SIG-M5 treated with dmso at 0.1 percent for 504 hours (cell line): ENCODE measurements around the gene ANKRD44.
"Not testable (repeated sequence)": the region's sequence is repeated elsewhere in the genome, so short reads cannot be mapped to it uniquely, and the experiment has no call there.

Experiments
- DNase-seq: peaks from one replicate; lab custom pipeline; 2025; ENCODE audit not compliant: unreplicated experiment; lab: John Stamatoyannopoulos, UW

Gene ANKRD44

DNA sequence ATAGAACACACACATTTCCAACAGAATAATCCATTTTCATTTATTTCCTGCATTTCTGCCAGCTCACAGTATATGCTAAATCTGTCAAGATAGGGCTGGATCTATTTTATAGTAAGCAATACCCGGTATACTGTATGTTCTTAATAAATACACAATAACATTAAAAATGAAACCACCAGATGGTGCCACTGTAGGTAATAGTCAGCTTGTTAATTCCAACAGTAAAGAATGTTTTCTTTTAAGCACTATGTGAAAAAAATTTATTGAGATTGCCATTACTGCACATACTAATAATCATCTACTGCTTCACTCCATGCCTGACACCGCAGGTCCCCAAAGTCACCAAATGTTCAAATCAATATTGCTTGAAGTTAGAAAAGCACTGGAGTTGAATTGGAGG, 252.6 kb downstream of the ANKRD44 start:
- DNase-seq: no peak

DNA sequence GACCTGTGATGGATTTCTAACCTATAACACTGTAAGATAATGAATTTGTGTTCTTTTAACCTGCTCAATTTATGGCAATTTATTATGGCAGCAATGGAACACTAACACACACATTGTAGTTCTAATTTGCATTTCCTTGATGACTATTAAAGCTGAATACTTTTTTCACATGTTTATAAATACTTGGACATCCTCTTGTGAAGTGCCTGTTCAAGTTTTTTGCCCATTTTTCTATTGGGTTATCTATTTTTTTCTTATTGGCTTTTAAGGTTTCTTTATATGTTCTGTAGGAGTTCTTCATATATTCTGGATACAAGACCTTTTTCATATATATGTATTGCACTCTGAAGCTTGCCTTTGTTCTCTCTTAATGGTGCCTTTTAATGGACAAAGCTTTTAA, 255.5 kb downstream of the ANKRD44 start:
- DNase-seq: no peak

DNA sequence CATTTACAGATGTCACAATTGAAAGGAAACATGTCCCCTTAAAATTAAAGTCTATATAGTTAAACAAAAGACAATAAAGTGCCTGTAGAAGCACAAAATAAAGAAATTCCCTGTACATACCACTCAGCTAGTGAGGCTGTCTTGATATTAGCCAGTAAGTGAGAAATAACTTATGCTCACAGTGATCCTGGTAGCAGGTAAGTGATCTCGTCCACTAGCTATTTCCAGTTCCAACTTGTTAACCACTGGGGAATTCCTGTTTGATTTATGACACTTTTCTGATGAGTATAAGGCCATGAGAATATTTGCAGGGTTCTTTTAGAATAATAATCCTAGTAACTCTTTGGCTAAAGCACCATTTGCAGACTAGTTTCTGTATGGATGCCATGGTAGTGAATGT, 256.1 kb downstream of the ANKRD44 start:
- no peak for DNase-seq

DNA sequence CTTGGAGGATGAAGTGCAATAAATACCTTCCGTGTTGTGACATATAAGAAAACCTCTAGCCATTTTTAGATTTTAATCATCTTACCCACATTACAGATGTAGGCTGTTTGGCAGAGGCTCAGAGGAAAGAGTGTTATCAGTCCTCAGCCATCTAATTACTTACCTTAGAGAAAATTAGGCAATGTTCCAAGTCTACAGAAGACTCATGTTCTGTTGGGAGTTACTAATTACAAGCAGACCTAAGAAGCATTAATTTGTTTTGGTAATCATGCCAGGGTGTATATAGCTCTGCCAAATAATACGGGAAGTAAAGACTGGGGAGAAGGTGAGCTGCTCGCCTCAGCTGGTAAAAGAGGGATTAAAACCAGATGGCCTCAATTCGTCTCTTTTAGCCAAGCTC, 258.2 kb downstream of the ANKRD44 start:
- no peak for DNase-seq

DNA sequence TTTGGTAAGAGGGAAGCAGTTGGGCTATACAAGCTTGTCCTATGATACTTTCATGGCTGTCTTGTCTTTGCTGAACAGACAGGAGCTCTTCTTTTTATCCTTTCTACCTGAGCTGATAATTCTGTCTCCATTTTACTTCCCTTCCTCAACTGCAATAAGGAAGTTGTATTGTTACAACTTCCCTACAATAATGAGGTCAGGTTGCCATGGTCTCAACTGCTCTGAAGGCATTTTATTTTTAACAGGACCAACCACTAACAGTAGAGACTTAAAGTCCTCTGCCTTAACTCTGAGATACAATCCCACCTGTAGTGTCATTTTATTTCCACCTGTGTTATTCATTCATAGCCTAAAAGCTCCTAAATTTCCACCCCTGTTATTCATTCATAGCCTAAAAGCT, 265.5 kb downstream of the ANKRD44 start:
- peak; percentile 5 for DNase-seq

DNA sequence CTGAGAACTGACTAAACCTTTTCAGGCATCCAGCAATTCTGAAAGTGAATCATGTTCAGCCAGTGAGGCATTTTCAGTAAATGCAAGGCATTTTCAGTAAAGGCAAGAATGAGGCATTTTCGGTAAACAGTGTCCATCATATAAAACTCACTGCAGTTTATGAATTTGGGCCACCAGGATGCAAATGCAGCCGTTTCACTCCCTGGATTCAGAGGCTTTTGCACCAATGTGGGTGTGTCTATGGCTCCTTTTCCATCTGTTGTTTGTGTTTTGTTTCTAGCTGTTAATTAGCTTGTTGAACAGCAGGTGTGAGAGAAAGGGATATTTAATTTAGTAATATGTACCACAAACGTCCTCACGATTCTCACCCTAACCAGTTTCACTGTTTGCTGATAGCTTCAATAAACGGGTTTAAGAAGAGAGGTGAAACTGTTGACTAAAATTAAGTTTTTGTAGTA, 267.8 kb downstream of the ANKRD44 start:
- DNase-seq: no peak

DNA sequence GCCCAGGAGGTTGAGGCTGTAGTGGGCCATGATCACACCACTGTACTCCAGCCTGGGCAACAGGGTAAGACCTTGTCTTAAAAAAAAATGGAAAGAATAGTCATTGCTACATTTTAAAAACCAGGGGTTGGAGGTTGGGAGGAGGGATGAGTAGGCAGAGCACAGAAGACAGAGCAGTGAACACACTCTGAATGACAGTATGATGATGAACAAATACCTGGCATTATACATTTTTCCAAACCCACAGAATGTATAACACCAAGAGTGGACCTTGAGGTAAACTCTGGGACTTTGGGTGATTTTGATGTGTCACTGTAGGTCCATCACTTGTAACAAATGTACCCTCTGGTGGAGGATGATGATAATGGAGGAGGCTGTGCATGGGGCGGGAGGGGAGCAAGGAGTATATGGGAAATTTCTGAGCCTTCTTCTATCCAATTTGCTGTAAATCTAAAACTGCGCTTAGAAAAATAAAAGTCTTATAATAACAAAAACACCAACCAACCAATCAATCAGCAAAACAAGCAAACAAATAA, 272.6 kb downstream of the ANKRD44 start:
- no peak for DNase-seq

DNA sequence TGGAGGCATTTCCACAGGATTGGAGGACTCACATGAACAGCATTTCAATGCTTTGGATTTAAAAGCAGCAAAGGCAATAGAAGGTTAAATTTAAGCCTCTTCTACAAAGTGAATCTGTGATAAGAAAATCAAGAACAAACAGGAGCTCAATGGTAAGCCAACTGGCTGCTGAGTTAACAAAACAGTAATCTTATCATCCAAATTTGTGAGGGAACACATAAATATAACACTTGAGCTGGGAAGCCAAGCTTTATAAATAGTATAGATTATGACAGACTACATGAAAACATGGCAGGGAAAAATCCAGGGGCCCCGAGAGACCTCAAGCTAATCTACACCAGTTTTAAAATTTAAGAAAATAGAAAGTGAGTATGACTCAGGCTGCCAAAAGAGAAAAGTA, 275.6 kb downstream of the ANKRD44 start:
- no peak for DNase-seq

DNA sequence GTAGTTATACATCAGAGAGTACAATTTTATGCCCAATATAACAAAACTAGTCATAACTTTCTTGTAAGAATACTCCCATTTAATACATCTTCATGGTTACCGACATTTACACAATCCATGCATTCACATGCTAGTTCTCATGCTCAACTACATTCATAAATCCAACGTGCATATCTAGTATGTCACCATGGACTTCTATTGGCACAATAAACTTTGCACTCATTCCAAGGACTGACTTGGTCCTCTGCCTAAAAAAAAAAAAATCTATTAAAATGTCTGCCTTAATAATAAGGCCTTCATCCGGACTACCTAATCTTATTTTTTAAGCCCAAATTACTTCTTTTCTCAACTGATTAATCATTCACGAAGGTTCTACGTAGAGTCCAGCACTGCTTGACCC, 276.3 kb downstream of the ANKRD44 start:
- DNase-seq: no peak

DNA sequence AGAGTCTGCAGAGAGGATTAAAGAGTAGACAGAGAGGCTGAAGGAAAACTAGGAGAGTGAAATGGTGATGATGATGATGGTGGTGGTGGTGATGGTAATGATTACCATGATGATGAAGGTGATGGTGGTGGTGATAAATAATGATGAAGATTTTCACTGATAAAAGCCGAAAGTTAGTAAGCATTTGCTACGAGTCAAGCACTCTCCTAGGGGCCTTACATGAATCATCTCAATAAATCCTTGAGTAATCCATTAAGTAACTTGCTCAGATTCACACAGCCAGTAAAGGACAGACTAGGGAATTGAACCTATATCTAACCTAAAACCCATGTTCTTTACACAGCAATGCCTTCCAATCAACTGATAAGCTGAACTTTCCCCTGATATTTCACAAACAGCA, 277.4 kb downstream of the ANKRD44 start:
- no peak for DNase-seq

DNA sequence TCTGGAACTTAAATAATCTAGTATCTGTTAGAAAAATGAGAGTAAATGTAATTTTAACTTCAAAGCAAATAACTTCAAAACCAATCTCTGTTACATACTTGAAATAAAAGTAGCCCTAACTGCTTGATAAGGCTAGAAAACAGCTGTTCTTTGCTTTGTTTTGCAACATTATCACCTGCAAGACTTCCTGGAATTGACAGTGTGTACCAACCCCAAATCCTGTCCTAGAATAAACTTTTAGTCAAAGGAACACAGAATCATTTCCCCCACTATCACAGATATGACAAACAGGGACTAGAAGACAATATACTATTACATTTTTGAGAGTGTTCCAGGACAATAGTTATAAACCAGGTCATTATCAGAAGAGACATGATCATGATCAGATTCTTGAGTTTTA, 278.8 kb downstream of the ANKRD44 start:
- no peak for DNase-seq

DNA sequence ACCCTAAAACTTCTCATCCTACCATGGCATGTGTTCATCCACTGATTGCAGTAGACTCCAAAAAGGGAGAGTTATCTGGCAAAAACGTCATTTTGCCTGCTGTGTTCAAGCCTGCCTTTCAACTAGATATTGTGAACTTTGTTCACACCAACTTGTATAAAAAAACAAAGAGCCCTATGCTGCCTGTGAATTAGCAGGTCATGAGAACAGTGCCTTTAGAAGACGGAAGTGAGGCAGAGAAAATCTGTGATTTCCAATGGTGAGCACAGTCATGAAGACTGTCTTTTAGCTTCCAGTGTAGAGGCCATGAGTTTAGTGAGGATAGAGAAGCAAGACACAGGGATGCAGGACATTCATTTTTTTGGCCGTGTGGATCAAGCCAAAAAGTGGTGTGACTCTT, 280.5 kb downstream of the ANKRD44 start:
- no peak for DNase-seq

DNA sequence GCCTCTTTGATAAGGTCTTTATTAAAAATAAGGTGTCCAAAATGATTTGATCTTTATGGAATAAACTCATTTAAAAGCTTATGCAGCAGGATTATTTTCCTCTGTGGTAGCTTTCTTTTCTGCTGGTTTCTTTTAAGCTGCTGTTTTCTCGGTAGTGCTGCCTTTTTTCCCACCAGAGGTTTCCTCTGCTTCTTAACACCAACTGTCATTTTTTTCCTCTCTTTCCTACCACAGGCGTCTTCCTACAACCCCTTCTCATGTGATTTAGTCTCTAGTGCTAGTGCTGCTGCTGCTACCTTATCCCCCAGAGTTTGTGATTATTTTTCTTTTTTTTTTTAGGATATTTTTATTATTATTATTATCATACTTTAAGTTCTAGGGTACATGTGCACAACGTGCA, 281.9 kb downstream of the ANKRD44 start:
- DNase-seq: no peak

DNA sequence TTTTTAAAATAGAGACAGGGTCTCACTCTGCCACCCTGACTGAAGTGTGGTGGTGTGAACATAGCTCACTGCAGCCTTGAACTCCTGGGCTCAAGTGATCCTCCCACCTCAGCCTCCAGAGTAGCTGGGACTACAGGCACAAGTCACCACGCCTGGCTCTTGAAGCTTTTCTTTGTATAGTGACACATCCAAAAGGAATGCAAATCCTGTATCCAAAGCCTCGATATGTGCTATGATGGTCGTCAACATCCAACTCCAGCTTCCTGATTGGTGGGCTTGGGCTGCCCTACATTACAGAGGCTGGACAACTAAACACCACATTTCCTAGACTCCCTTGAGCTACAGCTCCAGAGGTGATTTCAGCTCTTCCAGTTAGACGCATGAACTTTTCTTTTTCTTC, 282.4 kb downstream of the ANKRD44 start:
- DNase-seq: no peak

DNA sequence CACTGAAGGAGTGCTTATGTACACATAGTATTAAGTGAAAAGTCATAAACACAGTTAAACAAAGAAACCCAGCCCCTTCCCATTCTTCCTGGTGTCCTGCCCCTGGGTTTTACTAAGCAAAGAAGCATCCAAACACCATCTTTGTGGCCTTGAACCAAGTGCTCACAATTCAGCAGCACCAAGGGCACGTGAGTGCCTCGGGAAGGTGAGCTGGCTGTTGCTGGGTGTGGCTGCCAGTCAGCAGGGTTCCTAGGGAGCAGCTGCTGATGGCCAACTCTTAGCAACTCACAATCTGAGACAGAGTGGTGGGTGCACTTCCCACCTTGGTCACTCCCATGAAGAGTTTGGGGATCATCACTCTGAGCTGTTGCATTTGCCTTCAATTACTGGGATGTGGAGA, 286.4 kb downstream of the ANKRD44 start:
- no peak for DNase-seq

DNA sequence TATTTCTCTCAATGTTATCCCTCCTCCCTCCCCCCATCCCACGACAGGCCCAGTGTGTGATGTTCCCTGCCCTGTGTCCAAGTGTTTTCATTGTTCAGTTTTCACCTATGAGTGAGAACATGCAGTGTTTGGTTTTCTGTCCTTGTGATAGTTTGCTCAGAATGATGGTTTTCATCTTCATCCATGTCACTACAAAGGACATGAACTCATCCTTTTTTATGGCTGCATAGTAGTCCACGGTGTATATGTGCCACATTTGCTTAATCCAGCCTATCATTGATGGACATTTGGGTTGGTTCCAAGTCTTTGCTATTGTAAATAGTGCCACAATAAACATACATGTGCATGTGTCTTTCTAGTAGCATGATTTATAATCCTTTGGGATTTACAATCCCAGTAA, 289.7 kb downstream of the ANKRD44 start:
- DNase-seq: not testable (repeated sequence)

DNA sequence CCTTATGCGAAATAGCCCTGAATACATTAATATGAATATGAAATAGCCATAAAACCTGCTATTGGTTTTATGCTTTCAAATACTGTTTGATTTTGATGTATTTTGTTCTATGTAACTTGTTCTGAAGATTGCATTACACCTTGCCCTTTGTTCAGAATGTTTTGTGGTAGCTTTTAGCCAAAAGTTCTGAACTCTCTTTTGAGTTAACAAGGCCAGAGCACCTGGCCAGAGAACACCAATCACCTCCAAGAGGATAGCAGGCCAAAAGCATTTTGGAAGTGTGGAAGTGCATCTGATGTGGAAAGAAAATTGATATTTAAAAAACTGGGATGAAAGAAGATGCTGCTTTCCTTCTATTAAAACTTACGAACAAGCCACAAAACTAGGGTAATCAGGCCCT, 297.5 kb downstream of the ANKRD44 start:
- DNase-seq: no peak

DNA sequence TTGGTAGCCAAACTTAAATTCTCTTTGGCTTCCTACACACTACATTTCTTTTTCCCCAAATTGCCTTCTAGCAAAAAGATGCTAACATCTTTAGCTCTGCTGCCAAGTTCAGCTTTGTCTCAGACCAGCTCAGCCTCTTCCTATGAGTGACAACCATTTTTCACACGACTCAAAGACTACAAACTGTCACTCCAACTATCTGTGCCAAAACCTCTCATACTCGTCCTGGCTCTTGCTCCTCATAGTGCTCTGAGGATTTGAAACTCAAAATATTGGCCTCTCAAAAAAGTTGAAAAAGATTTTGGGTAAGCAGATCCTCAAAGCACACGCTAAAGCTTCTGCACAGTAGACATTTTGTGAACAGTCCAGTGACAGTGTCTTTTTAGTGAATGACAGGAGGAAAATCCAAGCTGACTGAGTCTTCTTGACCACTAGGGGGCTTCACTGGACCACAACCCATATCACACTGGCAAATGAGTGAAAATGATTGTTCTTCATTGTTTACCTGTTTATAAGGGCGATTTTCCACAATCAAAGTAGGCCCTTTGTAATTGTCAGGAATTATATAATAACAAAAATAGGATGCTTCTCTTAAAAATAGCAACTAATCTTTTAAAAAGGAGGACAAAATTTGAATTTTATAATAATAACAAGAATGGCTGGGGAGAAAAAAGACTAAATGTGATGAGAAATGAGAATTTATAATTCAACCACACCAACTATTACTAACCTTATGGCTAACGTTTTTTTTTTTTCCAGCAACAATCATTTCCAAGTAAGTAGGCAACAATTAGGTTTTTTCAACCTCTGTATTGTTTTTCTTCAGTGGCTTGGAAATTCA, 298.6 kb downstream of the ANKRD44 start:
- DNase-seq: peak; percentile 70

DNA sequence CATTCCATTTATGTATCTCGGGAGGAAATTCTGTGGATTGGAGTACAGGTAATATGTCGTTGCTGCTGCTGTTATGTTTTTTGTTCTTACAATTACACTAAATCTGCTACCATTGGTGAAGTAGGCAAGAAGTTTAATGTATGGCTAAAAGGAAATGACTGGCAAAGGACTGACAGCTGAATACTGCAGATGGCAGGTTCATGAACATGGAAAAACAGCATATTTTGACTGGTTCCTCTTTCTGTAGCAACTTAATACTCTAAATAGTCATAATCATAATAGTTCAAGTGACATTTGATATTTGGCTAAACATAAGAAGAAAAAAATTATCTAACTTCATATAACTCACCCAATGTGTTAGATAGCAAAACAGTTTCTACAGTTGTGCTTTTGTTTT, 299.6 kb downstream of the ANKRD44 start:
- DNase-seq: peak; percentile 1

DNA sequence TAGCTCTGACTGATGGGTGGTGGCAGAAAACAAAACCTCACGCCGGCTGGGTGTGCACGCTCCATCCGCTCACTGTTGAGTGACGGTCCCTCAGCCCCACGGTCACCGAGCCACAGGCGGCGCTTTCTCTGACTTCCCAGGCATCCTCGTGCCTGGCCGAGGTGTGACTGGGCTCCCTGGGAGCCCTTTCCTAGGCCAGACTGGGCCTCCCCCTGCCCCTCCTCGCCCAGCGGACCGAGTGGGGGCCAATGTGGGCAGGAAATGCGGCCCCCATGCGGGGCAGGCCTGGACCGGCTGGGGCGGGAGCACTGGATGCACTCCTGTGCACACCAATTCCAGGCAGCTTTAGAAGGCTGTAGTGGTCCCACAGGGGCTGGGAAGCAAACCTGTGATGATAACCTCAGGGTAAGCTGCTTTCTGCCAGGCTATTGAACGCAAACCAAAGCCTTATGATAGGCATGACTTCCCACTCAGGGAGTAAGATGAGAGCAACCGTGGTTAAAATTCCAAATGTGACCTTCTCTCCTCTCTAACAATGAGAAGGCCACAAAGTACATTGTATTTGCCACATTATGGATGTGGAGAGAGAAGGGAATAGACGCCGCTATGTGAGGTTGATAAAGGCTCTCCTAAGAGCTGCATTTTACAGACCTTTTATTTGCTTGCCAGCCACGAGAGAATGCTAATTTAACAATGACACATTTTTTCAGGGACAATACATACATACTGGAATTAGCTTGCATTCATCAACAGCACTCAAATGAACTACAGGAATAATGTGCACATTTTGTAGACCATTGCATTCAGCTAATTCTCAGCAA, 300.2 kb downstream of the ANKRD44 start:
- DNase-seq: no peak

DNA sequence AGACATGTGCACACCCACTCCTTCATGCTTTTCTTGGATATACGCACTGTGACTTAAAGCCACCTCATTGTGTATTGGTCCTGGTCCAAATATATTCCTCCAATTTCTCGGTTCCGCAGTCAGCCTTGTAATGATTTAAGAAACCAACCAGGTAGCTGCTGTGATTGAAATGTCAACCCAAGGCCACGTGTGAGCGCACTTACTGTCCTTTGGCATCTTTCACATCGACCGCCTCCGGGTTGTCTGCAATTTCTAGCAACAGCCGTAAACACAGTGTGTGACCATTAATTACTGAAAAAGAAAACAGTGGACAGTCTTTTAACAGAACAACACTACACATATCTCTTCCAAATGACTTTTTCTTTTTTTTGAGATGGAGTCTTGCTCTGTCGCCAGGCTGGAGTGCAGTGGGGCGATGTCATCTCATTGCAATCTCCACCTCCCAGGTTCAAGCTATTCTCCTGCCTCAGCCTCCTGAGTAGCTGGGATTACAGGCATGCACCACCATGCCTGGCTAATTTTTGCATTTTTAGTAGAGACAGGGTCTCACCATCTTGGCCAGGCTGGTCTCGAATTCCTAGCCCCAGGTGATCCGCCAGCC, 301.7 kb downstream of the ANKRD44 start:
- DNase-seq: not testable (repeated sequence)
